ENCODE results near the gene TICRR.

Gene TICRR

DNA sequence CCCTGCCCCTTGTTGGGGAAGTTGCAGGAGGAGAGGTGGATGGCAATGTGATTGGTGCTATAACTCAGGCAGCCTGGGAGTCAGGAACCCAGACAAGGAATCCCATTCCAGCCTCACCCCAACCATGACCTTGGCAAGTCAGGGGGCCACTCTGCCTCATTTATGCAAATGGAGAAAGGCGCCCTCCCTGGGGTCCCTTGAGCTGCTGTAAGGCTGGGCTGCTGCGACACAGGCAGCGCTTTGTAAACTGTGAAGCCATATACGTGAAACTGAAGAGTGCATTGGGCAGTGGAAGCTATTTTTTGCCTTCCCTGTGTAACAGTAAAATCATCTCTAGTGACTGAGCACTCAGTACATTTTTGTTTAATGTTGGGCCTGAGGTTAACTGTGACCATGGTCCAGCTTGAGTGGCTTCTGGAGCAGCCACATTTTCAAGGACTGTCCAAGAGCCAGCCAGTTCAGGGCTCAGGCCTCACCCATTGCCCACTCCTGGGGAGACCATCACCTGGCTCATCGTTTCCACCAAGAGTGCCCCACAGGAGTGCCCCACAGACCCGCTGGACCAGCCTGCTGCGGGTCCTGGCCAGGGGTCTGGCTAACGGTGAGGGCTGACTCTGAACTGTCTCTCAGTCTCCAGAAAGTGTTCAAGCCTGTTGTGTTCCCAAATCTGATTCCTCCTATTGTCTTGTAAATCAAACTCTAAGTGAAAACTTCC is 52.1 kb downstream of the TICRR start:
- TF ChIP-seq POLR2AphosphoS5 (IDR thresholded peaks at IDR 0.05; ENCODE audit: low read depth, low read length) (no peak), SPI1 (IDR thresholded peaks at IDR 0.05; ENCODE audit: low read depth, low read length) (no peak), POU2F2 (IDR thresholded peaks at IDR 0.05; ENCODE audit: low read depth, low read length) (no peak), TAF1 (IDR thresholded peaks at IDR 0.05; ENCODE audit: low read depth, low read length) (no peak), POLR2A (IDR thresholded peaks at IDR 0.05; ENCODE audit: low read depth, low read length) (no peak)
- FAIRE-seq = no peak
- peak; percentile 8 for DNase-seq (ENCODE audit: insufficient read length, low spot score)

DNA sequence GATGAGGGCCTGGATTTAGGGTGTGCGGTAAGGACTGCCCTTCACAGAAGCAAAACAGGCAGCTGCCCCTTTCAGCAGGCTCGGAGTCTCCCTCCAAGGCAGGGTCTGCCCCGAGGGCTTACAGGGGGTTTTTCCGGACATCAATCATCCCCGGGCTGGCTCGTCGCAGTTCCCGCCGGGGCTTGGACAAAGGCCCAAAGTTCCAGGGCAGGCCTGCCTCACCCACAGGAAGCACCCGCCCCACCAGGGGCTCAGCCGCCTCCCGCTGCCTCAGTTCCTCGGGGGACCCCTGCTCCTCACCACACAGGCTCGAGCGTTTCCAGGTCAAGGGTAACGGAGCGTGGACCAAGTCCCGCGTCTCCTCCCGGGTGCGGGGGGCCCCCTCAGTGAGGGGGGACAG is 53.0 kb downstream of the TICRR start:
- DNase-seq (ENCODE audit: insufficient read length, low spot score) (peak; percentile 9), FAIRE-seq (no peak)
- TF ChIP-seq POLR2AphosphoS5 (IDR thresholded peaks at IDR 0.05; ENCODE audit: low read depth, low read length) = no peak
- no peak for TF ChIP-seq PAX5 (IDR thresholded peaks at IDR 0.05; ENCODE audit: insufficient read depth, low read length, severe bottlenecking)
- TF ChIP-seq POLR2A (IDR thresholded peaks at IDR 0.05; ENCODE audit: low read depth, low read length) = no peak
- no peak for TF ChIP-seq POU2F2 (IDR thresholded peaks at IDR 0.05; ENCODE audit: low read depth, low read length)
- TF ChIP-seq TAF1 (IDR thresholded peaks at IDR 0.05; ENCODE audit: low read depth, low read length) = no peak
- no peak for TF ChIP-seq SPI1 (IDR thresholded peaks at IDR 0.05; ENCODE audit: low read depth, low read length)

DNA sequence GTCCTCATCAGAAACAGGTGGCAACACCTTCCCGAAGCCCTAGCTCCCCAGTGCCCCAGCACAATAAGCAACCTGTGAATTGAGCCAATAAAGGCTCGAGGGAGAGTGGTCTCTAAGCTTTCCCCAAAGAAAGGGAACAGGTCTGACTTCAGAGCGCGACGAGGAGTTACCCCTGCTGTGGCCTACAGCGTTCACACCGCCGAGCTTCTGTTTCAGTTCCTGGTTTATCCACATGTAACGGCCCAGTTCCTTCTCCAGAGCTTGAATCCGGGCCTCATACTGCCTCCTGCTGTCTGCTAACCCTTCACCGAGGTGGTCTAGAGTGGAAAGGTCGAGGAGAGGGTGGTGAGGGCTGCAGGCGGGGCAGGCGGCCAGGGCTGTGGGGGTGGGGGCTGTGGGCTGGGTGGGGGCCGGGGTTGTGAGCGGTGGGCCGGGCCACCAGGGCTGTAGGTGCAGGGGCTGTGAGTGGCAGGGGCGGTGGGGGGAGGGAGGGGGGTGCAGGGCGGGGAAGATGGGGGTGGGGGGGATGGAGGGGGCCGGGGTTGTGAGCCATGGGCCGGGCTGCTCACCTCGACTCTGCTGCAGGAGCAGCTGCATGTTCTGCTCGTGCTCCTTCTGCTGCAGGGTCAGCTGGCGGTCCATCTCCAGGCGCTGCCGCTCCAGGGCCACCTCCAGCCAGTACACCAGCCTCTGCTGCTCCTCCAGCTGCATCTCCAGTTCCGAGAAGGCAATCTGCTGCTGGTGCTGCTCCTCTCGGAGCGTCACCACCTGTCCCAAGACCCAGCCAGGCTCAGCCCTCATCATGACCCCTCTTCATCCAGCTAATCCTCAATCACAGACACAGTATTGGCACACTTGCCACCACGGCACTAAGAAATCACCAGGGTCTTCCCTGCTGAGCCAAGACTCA is 53.8 kb downstream of the TICRR start:
- no peak for FAIRE-seq
- TF ChIP-seq TAF1 (IDR thresholded peaks at IDR 0.05; ENCODE audit: low read depth, low read length) (no peak), SPI1 (IDR thresholded peaks at IDR 0.05; ENCODE audit: low read depth, low read length) (peak; percentile 21; the same call in 1 of the 2 replicates)
- peak; percentile 16 for DNase-seq (ENCODE audit: insufficient read length, low spot score)

DNA sequence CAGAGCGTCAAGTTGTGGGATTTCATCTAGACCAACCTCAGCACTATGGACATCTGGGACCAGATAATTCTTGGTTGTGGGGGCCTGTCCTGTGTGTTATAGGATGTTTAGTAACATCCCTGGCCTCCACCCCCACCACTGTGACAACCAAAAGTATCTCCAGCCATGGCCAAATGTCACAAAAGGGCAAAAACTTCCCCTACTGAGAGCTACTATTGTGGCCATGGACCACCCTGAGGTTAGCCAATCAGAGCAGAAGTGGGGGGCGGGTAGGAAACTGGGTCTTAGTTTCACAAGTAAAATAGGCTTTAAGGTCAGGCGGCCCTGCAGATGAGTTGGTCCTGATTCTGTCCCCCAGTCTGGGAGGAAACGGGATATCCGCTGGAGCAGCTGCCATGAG is 54.6 kb downstream of the TICRR start:
- TF ChIP-seq POLR2AphosphoS5 (IDR thresholded peaks at IDR 0.05; ENCODE audit: low read depth, low read length) (no peak), SPI1 (IDR thresholded peaks at IDR 0.05; ENCODE audit: low read depth, low read length) (no peak), PAX5 (IDR thresholded peaks at IDR 0.05; ENCODE audit: insufficient read depth, low read length, severe bottlenecking) (no peak), TAF1 (IDR thresholded peaks at IDR 0.05; ENCODE audit: low read depth, low read length) (no peak), POLR2A (IDR thresholded peaks at IDR 0.05; ENCODE audit: low read depth, low read length) (no peak), POU2F2 (IDR thresholded peaks at IDR 0.05; ENCODE audit: low read depth, low read length) (no peak)
- DNase-seq (ENCODE audit: insufficient read length, low spot score) (no peak), FAIRE-seq (no peak)

DNA sequence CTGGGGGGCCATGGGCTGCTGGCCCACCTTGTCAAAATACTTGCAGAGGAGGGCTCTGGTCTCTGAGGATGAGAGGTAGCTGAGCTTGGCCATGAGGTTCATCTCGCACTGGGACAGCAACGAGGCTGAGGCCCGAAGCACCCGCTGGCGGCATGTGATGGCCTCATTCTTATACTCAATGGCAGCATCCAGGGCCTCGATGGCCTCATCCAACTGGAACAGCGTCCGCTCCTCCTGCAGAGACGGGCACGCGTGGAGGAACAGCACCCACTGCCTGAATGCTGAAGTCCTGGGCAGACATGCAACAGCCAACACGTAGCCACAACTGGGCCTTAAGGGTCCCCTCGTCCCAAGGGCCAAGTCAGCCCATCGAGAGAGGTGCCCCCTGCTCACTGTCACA is 55.0 kb downstream of the TICRR start:
- DNase-seq (ENCODE audit: insufficient read length, low spot score) = no peak
- no peak for FAIRE-seq
- no peak for TF ChIP-seq POLR2AphosphoS5 (IDR thresholded peaks at IDR 0.05; ENCODE audit: low read depth, low read length)
- no peak for TF ChIP-seq PAX5 (IDR thresholded peaks at IDR 0.05; ENCODE audit: insufficient read depth, low read length, severe bottlenecking)
- no peak for TF ChIP-seq POU2F2 (IDR thresholded peaks at IDR 0.05; ENCODE audit: low read depth, low read length)
- TF ChIP-seq SPI1 (IDR thresholded peaks at IDR 0.05; ENCODE audit: low read depth, low read length) = no peak
- no peak for TF ChIP-seq POLR2A (IDR thresholded peaks at IDR 0.05; ENCODE audit: low read depth, low read length)
- TF ChIP-seq TAF1 (IDR thresholded peaks at IDR 0.05; ENCODE audit: low read depth, low read length) = no peak

DNA sequence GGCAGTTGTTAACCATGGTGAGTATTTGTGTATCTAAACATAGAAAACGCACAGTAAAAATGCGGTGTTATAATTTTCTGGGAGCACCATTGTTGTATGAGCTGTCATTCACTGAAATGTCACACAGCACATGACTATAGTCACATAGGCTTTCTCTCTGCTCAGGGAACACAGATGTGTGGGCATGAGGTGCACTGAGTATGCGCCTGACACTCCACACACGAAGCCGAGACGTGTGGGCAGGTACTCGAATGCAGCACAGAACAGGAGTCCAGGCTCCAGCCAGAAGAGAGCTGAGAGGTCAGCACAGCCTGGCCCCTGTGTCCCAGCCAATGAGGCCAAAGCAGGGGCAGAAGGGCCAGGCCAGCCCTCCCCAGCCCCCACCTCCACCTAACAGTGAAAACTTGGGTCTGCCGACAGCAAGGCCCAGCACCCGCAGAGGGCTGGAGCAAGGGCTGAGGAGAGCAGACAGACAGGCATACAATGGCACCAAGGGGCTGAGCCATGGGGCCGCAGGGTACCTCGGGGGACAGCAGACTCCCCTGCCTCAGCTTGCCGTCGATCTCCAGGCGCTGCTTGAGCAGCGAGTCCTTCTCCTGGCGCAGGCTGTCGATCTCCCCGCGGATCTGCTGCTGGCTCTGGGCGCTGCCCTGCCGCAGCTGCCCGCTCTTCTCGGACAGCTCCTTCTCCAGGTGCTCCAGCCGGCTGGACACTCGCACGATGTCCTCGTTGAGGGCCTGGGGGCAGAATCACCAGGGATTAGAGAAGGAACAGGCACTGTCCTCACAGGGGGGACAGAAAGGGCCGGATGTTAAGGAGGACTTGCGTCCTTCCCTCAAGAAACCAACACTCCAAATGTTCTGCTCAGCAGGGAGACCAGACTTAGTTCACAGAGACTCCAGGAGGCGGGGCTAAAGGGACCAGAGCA is 56.0 kb downstream of the TICRR start:
- no peak for TF ChIP-seq POLR2A (IDR thresholded peaks at IDR 0.05; ENCODE audit: low read depth, low read length)
- no peak for TF ChIP-seq SPI1 (IDR thresholded peaks at IDR 0.05; ENCODE audit: low read depth, low read length)
- TF ChIP-seq POLR2AphosphoS5 (IDR thresholded peaks at IDR 0.05; ENCODE audit: low read depth, low read length) = no peak
- no peak for TF ChIP-seq PAX5 (IDR thresholded peaks at IDR 0.05; ENCODE audit: insufficient read depth, low read length, severe bottlenecking)
- TF ChIP-seq TAF1 (IDR thresholded peaks at IDR 0.05; ENCODE audit: low read depth, low read length) = no peak
- TF ChIP-seq POU2F2 (IDR thresholded peaks at IDR 0.05; ENCODE audit: low read depth, low read length) = no peak
- DNase-seq (ENCODE audit: insufficient read length, low spot score) (no peak), FAIRE-seq (no peak)

DNA sequence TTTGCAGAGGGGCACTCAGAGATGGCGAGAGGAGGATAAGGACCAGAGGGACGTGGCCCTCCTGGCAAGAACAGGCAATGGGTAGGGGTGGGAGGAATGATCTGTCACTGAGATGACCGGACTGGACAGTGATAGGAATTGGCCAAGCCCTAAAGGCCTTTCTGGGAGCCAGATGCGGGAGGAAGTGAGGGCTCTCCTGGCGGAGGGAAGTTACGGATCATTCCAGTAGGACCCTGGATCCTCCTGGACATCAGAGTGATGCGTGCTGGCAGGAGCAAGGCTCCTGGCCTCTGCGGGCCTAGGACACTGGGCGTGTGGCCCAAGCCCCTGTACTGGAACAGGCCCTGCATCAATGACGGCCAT is 56.6 kb downstream of the TICRR start:
- no peak for TF ChIP-seq PAX5 (IDR thresholded peaks at IDR 0.05; ENCODE audit: insufficient read depth, low read length, severe bottlenecking)
- TF ChIP-seq POLR2A (IDR thresholded peaks at IDR 0.05; ENCODE audit: low read depth, low read length) = no peak
- no peak for TF ChIP-seq POLR2AphosphoS5 (IDR thresholded peaks at IDR 0.05; ENCODE audit: low read depth, low read length)
- no peak for TF ChIP-seq POU2F2 (IDR thresholded peaks at IDR 0.05; ENCODE audit: low read depth, low read length)
- TF ChIP-seq TAF1 (IDR thresholded peaks at IDR 0.05; ENCODE audit: low read depth, low read length) = no peak
- no peak for TF ChIP-seq SPI1 (IDR thresholded peaks at IDR 0.05; ENCODE audit: low read depth, low read length)
- DNase-seq (ENCODE audit: insufficient read length, low spot score) (peak; percentile 11), FAIRE-seq (no peak)

DNA sequence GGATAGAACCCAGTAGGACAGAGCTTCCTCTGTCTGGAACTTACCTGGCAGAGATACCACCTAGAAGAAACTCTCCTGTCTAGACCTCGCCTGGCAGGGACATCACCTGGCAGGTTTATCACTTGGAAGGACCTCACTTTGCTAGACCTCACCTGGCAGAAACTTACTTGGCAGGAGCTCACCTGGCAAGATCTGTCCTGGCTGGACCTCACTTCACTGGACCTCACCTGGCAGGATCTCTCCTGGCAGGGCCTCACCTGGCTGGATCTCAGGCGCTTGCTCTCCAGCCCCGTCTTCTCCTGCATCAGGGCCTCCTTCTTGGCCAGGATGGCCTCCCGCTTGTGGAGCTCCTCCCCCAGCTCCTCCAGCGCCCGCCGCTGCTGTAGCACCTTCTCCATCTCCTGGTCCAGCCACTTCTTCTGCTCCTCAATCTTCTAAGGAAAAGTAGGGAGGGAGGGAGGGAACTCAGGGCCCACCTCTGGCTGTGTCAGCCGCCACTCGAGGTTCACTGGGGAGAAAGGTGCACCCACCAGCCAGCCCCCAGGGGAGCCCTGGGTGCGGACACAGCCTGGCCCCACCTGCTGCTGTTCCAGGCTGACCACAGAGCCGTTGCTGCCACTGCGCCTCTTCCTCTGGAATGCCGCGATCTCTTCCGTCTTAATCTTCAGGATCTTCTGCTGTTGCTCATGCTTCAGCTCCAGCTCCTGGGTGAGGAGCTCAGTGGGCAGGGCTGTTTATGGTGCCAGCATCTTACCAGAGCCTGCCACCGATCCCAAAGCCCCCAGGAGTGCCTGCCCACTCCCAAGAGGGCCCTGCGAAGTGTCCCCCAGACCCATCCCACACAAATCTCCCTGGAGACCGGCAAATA is 57.5 kb downstream of the TICRR start:
- FAIRE-seq = no peak
- TF ChIP-seq POU2F2 (IDR thresholded peaks at IDR 0.05; ENCODE audit: low read depth, low read length) = no peak
- TF ChIP-seq POLR2A (IDR thresholded peaks at IDR 0.05; ENCODE audit: low read depth, low read length) = no peak
- no peak for TF ChIP-seq SPI1 (IDR thresholded peaks at IDR 0.05; ENCODE audit: low read depth, low read length)
- TF ChIP-seq POLR2AphosphoS5 (IDR thresholded peaks at IDR 0.05; ENCODE audit: low read depth, low read length) = no peak
- no peak for TF ChIP-seq TAF1 (IDR thresholded peaks at IDR 0.05; ENCODE audit: low read depth, low read length)
- TF ChIP-seq PAX5 (IDR thresholded peaks at IDR 0.05; ENCODE audit: insufficient read depth, low read length, severe bottlenecking) = no peak
- DNase-seq (ENCODE audit: insufficient read length, low spot score) = peak; percentile 9

Data from GM12891 (cell line).